Gastrocnemius medialis (tissue), 4 donors: ENCODE measurements around the gene CAPZB. TPM values are rescaled to one million over a fixed set of nuclear protein-coding genes. Genes with fewer than 3 reads are reported as not detected.

Source experiments
- ATAC-seq, 2 donors: fragments of 150-250 bp; one replicate each; pipeline ENCODE4 v1.9.1; 2016
- DNase-seq, 2 donors: peaks; one replicate each; pipeline ENCODE4 v3.0.0-alpha.2; 2019
- H3K27ac ChIP-seq, 4 donors: fragments of 200-600 bp; sonication (generic); 1 replicate in 1 of 4; 2 replicates in 3 of 4; pipeline ENCODE4 v1.5.1; 2016 to 2018; ENCODE audit warnings: mild to moderate bottlenecking in 2 of 4, moderate library complexity in 1 of 4
- H3K27me3 ChIP-seq, 3 donors: fragments of 200-600 bp; sonication (generic) in 2 of 3; 1 replicate in 1 of 3; 2 replicates in 2 of 3; pipeline versions ENCODE4 v1.5.1 to v1.6.0; 2016 to 2019; ENCODE audit warnings: mild to moderate bottlenecking in 1 of 3, moderate library complexity in 1 of 3
- H3K36me3 ChIP-seq, 2 donors: fragments of 200-600 bp; sonication (generic) in 1 of 2; one replicate each; pipeline ENCODE4 v1.5.1; 2017 to 2018
- H3K4me1 ChIP-seq, 2 donors: fragments of 200-600 bp; sonication (generic) in 1 of 2; one replicate each; pipeline ENCODE4 v1.5.1; 2016 to 2017; ENCODE audit warnings: mild to moderate bottlenecking in 2 of 2
- H3K4me3 ChIP-seq, 4 donors: fragments of 200-600 bp; sonication (generic) in 3 of 4; 1 replicate in 1 of 4; 2 replicates in 3 of 4; pipeline ENCODE4 v1.5.1; 2016 to 2019; ENCODE audit warnings: mild to moderate bottlenecking in 2 of 4
- H3K9me3 ChIP-seq, 3 donors: fragments of 200-600 bp; sonication (generic) in 2 of 3; 1 replicate in 1 of 3; 2 replicates in 2 of 3; pipeline ENCODE4 v1.5.1; 2016 to 2019
- CTCF ChIP-seq, 5 experiments: fragments of 450-650 bp in 3 of 5; fragments of 200-600 bp in 2 of 5; sonication (generic) in 2 of 5; IDR thresholded peaks in 4 of 5; conservative IDR thresholded peaks in 1 of 5; 1 replicate in 4 of 5; 2 replicates in 1 of 5; pipeline ENCODE4 v1.5.1; 2016 to 2019; ENCODE audit warnings: antibody characterized with exemption in 5 of 5, mild to moderate bottlenecking in 3 of 5, moderate library complexity in 3 of 5
- POLR2A ChIP-seq, 2 donors: fragments of 450-650 bp; IDR thresholded peaks; one replicate each; pipeline ENCODE4 v1.6.1; 2017; ENCODE audit warnings: antibody characterized with exemption in 2 of 2, mild to moderate bottlenecking in 2 of 2, moderate library complexity in 2 of 2
- in situ Hi-C, 4 donors: fragments of 200-750 bp; cut with MboI; loops; one replicate each; pipeline versions ENCODE4 v1.15.0 to v1.8.0; 2017; ENCODE audit warnings: low sequenced_read_pairs in 4 of 4
- intact Hi-C: fragments of 100-400 bp; cut with DNase I; formaldehyde crosslinking; loops from one replicate; pipeline ENCODE4 v1.15.1; 2023; ENCODE audit warnings: low total_unique reads
- total RNA-seq, 4 donors: library from RNA; depleted of rRNA; stranded (reverse); fragments of >200 nt; gene quantifications; one replicate each; pipeline versions ENCODE4 v1.1.0 to v1.2.3, GENCODE V29; 2016

CAPZB gene
- total RNA-seq, 4 donors from 2014 or later, result 48.6 to 93.8 (median 74.9) TPM

- in situ Hi-C loops, result loop anchor here in 1 of 4 donors (25.0 kb wide), 1 partner anchor 89 kb away; no protein-coding TSS in a partner anchor
Measured at GRCh38 chr1:19476450-19477190, 8.7 kb downstream of the CAPZB start.

GRCh38 chr1:19475296-19475695 is 10.0 kb downstream of the CAPZB start:
- Histone ChIP-seq H3K9me3 (no peaks in the 10 kb centered on the region), H3K27ac (peak overlapping the region in 3 of 4 donors; percentile 17 to 65 (median 54)), H3K4me1 (peaks cover 49 to 65% of the 10 kb centered on the region in 2 donors), H3K27me3 (no peaks in the 10 kb centered on the region), H3K4me3 (no peak overlapping the region), H3K36me3 (no peaks in the 10 kb centered on the region)
- TF ChIP-seq POLR2A (IDR thresholded peaks at IDR 0.05) (no peak), CTCF (IDR thresholded peaks at IDR 0.05 in 4 of 5, conservative IDR thresholded peaks at IDR 0.05 in 1 of 5) (no peak)
- intact Hi-C loops (no loop called here), in situ Hi-C loops (loop anchor here in 1 of 4 donors (25.0 kb wide), 1 partner anchor 88 kb away; no protein-coding TSS in a partner anchor)
- no peak for ATAC-seq
- DNase-seq, result no peak

More at GRCh38 chr1:19476450-19477190, 8.7 kb downstream of the CAPZB start:
- no peak overlapping the region for H3K4me3 ChIP-seq
- peak; percentile 22 to 36 for ATAC-seq
- peaks cover 51 to 75% of the 10 kb centered on the region in 2 donors for H3K4me1 ChIP-seq
- H3K9me3 ChIP-seq, result no peaks in the 10 kb centered on the region
- TF ChIP-seq POLR2A (IDR thresholded peaks at IDR 0.05) (no peak), CTCF (IDR thresholded peaks at IDR 0.05 in 4 of 5, conservative IDR thresholded peaks at IDR 0.05 in 1 of 5) (no peak)
- H3K27me3 ChIP-seq, result no peaks in the 10 kb centered on the region
- intact Hi-C loops, result no loop called here
- H3K36me3 ChIP-seq, result no peaks in the 10 kb centered on the region
- no peak for DNase-seq
- peak overlapping the region; percentile 37 to 65 (median 50) for H3K27ac ChIP-seq

- in situ Hi-C loops (no loop called here), intact Hi-C loops (no loop called here)
- Histone ChIP-seq H3K4me1 (peaks cover 47 to 62% of the 10 kb centered on the region in 2 donors), H3K4me3 (no peak overlapping the region), H3K36me3 (no peaks in the 10 kb centered on the region), H3K9me3 (no peaks in the 10 kb centered on the region), H3K27ac (peak overlapping the region in 1 of 4 donors; percentile 16), H3K27me3 (no peaks in the 10 kb centered on the region)
- no peak for DNase-seq
- ATAC-seq, result no peak
- TF ChIP-seq CTCF (IDR thresholded peaks at IDR 0.05 in 4 of 5, conservative IDR thresholded peaks at IDR 0.05 in 1 of 5) (no peak), POLR2A (IDR thresholded peaks at IDR 0.05) (no peak)
Measured at GRCh38 chr1:19472174-19472573, 13.2 kb downstream of the CAPZB start.

GRCh38 chr1:19469004-19469403 is 16.3 kb downstream of the CAPZB start:
- H3K27me3 ChIP-seq, result no peaks in the 10 kb centered on the region
- peak overlapping the region; percentile 50 to 71 (median 55) for H3K27ac ChIP-seq
- DNase-seq (no peak), ATAC-seq (no peak)
- TF ChIP-seq CTCF (IDR thresholded peaks at IDR 0.05 in 4 of 5, conservative IDR thresholded peaks at IDR 0.05 in 1 of 5) (no peak), POLR2A (IDR thresholded peaks at IDR 0.05) (no peak)
- in situ Hi-C loops (no loop called here), intact Hi-C loops (no loop called here)
- H3K4me1 ChIP-seq, result peaks cover 50 to 61% of the 10 kb centered on the region in 2 donors
- no peaks in the 10 kb centered on the region for H3K9me3 ChIP-seq
- no peak overlapping the region for H3K4me3 ChIP-seq
- H3K36me3 ChIP-seq, result no peaks in the 10 kb centered on the region
